22Rv1 (cell line): Measurements from ENCODE around the gene PDPR.
"Not testable (repeated sequence)": the region's sequence is repeated elsewhere in the genome, so short reads cannot be mapped to it uniquely, and the experiment has no call there.

ENCODE experiments used
- ZFX ChIP-seq: fragments of 450-650 bp; IDR thresholded peaks from 2 replicates; pipeline ENCODE4 v1.6.1; 2017; ENCODE audit warnings: antibody characterized with exemption, borderline replicate concordance
- TF ChIP-seq, protein P1 (sequence below): fragments of 450-650 bp; IDR thresholded peaks from 2 replicates; pipeline ENCODE4 v1.5.1; 2017; ENCODE audit warnings: mild to moderate bottlenecking

DNA sequence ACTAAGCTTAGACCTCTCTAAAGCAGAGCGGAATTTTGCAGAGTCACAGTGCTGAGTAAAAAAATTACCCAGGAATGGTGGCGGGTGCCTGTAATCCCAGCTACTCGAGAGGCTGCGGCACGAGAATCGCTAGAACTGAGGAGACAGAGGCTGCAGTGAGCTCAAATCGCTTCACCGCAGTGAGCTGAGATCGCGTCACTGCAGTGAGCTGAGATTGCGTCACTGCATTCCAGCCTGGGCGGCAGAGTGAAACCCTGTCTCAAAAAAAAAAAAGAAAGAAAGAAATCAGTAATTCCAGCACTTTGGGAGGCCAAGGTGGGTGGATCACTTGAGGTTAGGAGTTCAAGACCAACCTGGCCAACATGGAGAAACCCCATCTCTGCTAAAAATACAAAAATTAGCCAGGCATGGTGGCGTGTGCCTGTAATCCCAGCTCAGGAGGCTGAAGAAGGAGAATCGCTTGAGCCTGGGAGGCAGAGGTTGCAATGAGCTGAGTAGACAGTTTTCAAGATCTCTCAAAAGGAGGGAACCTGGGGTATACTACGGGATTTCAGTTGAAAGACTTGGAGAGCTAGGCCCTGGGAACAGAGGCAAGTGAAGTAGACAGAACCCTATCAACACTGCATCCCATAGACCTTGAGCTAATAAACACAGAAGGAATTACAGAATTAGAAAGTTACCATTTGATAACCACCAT, 4.4 kb upstream of the PDPR start:
- TF ChIP-seq, protein P1, sequence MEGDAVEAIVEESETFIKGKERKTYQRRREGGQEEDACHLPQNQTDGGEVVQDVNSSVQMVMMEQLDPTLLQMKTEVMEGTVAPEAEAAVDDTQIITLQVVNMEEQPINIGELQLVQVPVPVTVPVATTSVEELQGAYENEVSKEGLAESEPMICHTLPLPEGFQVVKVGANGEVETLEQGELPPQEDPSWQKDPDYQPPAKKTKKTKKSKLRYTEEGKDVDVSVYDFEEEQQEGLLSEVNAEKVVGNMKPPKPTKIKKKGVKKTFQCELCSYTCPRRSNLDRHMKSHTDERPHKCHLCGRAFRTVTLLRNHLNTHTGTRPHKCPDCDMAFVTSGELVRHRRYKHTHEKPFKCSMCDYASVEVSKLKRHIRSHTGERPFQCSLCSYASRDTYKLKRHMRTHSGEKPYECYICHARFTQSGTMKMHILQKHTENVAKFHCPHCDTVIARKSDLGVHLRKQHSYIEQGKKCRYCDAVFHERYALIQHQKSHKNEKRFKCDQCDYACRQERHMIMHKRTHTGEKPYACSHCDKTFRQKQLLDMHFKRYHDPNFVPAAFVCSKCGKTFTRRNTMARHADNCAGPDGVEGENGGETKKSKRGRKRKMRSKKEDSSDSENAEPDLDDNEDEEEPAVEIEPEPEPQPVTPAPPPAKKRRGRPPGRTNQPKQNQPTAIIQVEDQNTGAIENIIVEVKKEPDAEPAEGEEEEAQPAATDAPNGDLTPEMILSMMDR: not testable (repeated sequence)
- TF ChIP-seq ZFX: not testable (repeated sequence)
